Sigmoid colon (tissue), 3 donors: ENCODE measurements around the gene SLC25A41.

ENCODE experiments used
- CTCF ChIP-seq, 4 experiments: fragments of 450-650 bp in 3 of 4; fragments of 200-600 bp in 1 of 4; IDR thresholded peaks; one replicate each; pipeline ENCODE4 v1.5.1; 2016 to 2019; ENCODE audit warnings: antibody characterized with exemption in 4 of 4, mild to moderate bottlenecking in 3 of 4, moderate library complexity in 2 of 4
- POLR2A ChIP-seq, 2 donors: fragments of 450-650 bp; IDR thresholded peaks; one replicate each; pipeline ENCODE4 v1.6.1; 2016; ENCODE audit warnings: antibody characterized with exemption in 2 of 2, mild to moderate bottlenecking in 2 of 2, moderate library complexity in 2 of 2

- TF ChIP-seq CTCF (IDR thresholded peaks at IDR 0.05), result no peak
- TF ChIP-seq POLR2A (IDR thresholded peaks at IDR 0.05), result no peak
Measured at GRCh38 chr19:6418562-6418932, 15.0 kb downstream of the SLC25A41 start.
